ENCODE data around the gene SLC24A1. TPM values are rescaled to one million over a fixed set of nuclear protein-coding genes. Genes with fewer than 3 reads are reported as not detected.
A peak's percentile ranks its signal among the peaks of the same experiment; 100 is the strongest.

SLC24A1 gene
- total and polyA plus RNA-seq, 4 experiments from 2014 or later, result 0.35 to 8.2 (median 4.5) TPM

DNA sequence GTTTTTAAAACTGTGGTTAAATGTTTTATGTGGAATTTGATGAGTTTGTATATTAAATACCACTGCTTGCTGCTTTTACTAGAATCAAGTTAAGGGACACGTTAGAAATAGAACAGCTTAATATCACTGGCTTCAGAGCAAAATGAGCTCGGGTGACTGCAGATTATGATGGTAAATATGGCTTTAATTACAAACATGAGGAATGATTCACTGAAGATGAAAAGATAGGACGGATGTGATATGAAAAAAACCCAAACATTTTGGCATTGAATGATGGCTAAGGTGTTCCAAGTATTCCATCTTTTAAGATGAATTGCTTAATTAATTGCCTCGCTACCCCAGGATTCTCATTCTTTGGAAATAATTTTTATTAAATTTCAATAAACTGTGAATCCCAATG is 33.7 kb downstream of the SLC24A1 start:
- H3K27me3 ChIP-seq (ENCODE audit: insufficient read depth, low read length), result no peaks in the 10 kb centered on the region
- CTCF ChIA-PET (ENCODE audit: partially characterized antibody), result interaction anchor here (1.5 kb wide), 1 partner anchor 60 kb away, joined by 3 read pairs; no protein-coding TSS in a partner anchor
- intact Hi-C loops (cut with micrococcal nuclease), result no loop called here
- no peaks in the 10 kb centered on the region for H3K9me3 ChIP-seq (ENCODE audit: control insufficient read depth in 1 of 2, low read length in 2 of 2)
- DNase-seq, result no peak
- Mint-ChIP-seq H3K9me3 (peaks cover 0 to under 1% (median 0%) of the 10 kb centered on the region in 8 donors), H3K27me3 (no peaks in the 10 kb centered on the region), H3K27ac (peak overlapping the region in 1 of 7 donors; percentile 11), H3K4me1 (peaks cover under 1 to 6% (median 2%) of the 10 kb centered on the region in 4 donors), H3K36me3 (peaks cover 17 to 71% of the 10 kb centered on the region in 2 donors), H3K4me3 (no peak overlapping the region)
- no peak overlapping the region for H3K4me3 ChIP-seq (ENCODE audit: low read length in 2 of 2)
- peaks cover 20% of the 10 kb centered on the region for H3K36me3 ChIP-seq (ENCODE audit: insufficient read depth, low read length)
- no peaks in the 10 kb centered on the region for H3K4me1 ChIP-seq (ENCODE audit: insufficient read depth, low read length)
- POLR2A ChIA-PET (ENCODE audit: partially characterized antibody), result no interaction called here
- H3K27ac ChIP-seq (ENCODE audit: low read depth, low read length), result no peak overlapping the region

DNA sequence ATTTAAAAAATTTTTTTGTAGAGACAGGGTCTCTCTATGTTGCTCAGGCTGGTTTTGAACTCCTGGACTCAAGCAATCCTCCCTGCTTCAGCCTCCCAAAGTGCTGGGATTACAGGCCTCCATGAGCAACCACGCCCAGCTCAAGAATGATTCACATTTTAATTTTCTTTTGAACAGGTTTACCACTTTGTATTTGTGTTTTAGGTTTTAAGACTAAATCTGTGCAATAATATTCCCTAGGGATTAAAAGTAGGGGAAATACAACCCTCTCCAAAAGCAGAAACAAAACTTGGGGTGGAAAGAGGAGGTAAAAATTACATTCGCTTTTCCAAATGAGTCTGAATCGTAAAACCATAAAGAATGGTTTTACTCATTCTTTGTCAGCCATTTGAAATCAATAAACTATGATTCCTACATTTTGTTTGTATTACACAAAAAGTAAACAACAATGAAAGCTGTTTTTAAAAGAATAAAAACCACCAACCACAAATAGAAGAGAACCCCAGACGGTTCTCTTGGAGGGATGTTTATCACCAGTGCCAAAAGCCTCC is 37.8 kb downstream of the SLC24A1 start:
- ChIA-PET CTCF (ENCODE audit: partially characterized antibody) (interaction anchor here (1.0 to 1.3 kb wide), 3 partner anchors 11 to 169 kb away, joined by 3 to 5 read pairs (median 4); no protein-coding TSS in a partner anchor), POLR2A (ENCODE audit: partially characterized antibody) (interaction anchor here (1.4 kb wide), 1 partner anchor 132 kb away, joined by 5 read pairs; the partner anchor contains the start of gene DENND4A)
- Histone ChIP-seq H3K4me3 (ENCODE audit: low read length in 2 of 2) (no peak overlapping the region), H3K27ac (ENCODE audit: low read depth, low read length) (no peak overlapping the region), H3K4me1 (ENCODE audit: insufficient read depth, low read length) (no peaks in the 10 kb centered on the region), H3K27me3 (ENCODE audit: insufficient read depth, low read length) (no peaks in the 10 kb centered on the region), H3K9me3 (ENCODE audit: control insufficient read depth in 1 of 2, low read length in 2 of 2) (no peaks in the 10 kb centered on the region), H3K36me3 (ENCODE audit: insufficient read depth, low read length) (peaks cover 28% of the 10 kb centered on the region)
- Mint-ChIP-seq H3K27ac (no peak overlapping the region), H3K27me3 (no peaks in the 10 kb centered on the region), H3K36me3 (peaks cover 20 to 68% of the 10 kb centered on the region in 2 donors), H3K4me1 (no peaks in the 10 kb centered on the region), H3K9me3 (no peaks in the 10 kb centered on the region), H3K4me3 (no peak overlapping the region)
- DNase-seq, result no peak
- intact Hi-C loops (cut with micrococcal nuclease), result no loop called here

DNA sequence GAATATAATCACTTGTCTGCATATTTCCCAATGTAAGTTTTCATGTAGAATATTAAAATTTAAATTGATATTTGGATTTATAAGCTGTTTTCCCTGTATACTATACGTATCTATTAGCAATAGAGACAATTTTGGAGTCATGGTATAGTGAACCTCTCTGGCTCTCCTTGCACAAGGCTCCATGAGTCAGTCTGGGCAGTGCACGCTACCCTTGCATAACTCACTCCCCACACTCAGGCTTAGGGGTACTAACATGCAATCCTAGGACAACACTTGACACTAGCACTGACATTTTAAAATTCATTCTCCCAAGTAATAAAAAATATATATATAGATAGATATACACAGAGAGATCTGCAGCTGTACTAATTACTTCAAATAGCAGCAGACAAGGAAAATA is 39.2 kb downstream of the SLC24A1 start:
- H3K4me3 ChIP-seq (ENCODE audit: low read length in 2 of 2), result no peak overlapping the region
- POLR2A ChIA-PET (ENCODE audit: partially characterized antibody), result no interaction called here
- Mint-ChIP-seq H3K4me1 (no peaks in the 10 kb centered on the region), H3K27me3 (no peaks in the 10 kb centered on the region), H3K36me3 (peaks cover 22 to 67% of the 10 kb centered on the region in 2 donors), H3K4me3 (no peak overlapping the region), H3K9me3 (no peaks in the 10 kb centered on the region), H3K27ac (no peak overlapping the region)
- no peak overlapping the region for H3K27ac ChIP-seq (ENCODE audit: low read depth, low read length)
- peaks cover 34% of the 10 kb centered on the region for H3K36me3 ChIP-seq (ENCODE audit: insufficient read depth, low read length)
- no peaks in the 10 kb centered on the region for H3K9me3 ChIP-seq (ENCODE audit: control insufficient read depth in 1 of 2, low read length in 2 of 2)
- intact Hi-C loops (cut with micrococcal nuclease), result no loop called here
- no peaks in the 10 kb centered on the region for H3K27me3 ChIP-seq (ENCODE audit: insufficient read depth, low read length)
- DNase-seq, result no peak
- H3K4me1 ChIP-seq (ENCODE audit: insufficient read depth, low read length), result no peaks in the 10 kb centered on the region
- CTCF ChIA-PET (ENCODE audit: partially characterized antibody), result interaction anchor here (1.3 kb wide), 1 partner anchor 168 kb away, joined by 3 read pairs; no protein-coding TSS in a partner anchor

DNA sequence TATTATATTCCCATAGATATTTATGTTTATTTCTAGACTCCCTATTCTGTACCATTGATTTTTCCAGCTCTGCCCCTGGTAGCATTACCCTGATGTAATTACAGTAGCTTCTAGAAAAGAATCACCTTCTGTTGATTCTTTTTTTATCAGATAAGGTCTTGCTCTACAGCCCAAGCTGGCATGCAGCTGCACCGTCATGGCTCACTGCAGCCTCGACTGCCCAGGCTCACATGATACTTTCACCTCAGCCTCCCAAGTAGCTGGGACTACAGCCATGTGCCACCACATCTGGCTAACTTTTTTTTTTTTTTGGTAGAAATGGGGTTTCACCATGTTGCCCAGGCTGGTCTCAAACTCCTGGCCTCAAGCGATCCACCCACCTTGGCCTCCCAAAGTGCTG is 41.8 kb downstream of the SLC24A1 start:
- CTCF ChIA-PET (ENCODE audit: partially characterized antibody), result no interaction called here

DNA sequence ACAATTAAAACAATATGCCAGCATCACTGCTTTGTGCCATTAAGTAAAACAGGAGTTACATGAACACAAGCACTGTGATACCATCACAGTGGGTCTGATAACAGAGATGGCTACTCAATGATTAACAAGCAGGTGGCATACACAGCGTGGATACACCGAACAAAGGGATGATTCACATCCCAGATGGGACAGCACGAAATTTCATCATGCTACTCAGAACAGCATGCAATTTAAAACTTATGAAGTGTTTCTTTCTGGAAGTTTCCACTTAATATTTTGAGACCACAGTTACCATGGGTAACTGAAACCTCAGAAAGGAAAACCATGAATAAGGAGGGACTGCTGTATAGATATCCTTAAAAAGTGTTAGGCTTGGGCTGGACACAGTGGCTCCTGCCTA is 44.5 kb downstream of the SLC24A1 start:
- CTCF ChIA-PET (ENCODE audit: partially characterized antibody), result no interaction called here
- DNase-seq, result no peak
- Mint-ChIP-seq H3K9me3 (no peaks in the 10 kb centered on the region), H3K4me1 (no peaks in the 10 kb centered on the region), H3K4me3 (no peak overlapping the region), H3K27me3 (no peaks in the 10 kb centered on the region), H3K27ac (peak overlapping the region in 1 of 7 donors; percentile 57), H3K36me3 (peaks cover 40 to 75% of the 10 kb centered on the region in 2 donors)
- intact Hi-C loops (cut with micrococcal nuclease), result no loop called here
- POLR2A ChIA-PET (ENCODE audit: partially characterized antibody), result no interaction called here
- Histone ChIP-seq H3K4me1 (ENCODE audit: insufficient read depth, low read length) (no peaks in the 10 kb centered on the region), H3K27me3 (ENCODE audit: insufficient read depth, low read length) (no peaks in the 10 kb centered on the region), H3K4me3 (ENCODE audit: low read length in 2 of 2) (no peak overlapping the region), H3K9me3 (ENCODE audit: control insufficient read depth in 1 of 2, low read length in 2 of 2) (no peaks in the 10 kb centered on the region), H3K27ac (ENCODE audit: low read depth, low read length) (no peak overlapping the region), H3K36me3 (ENCODE audit: insufficient read depth, low read length) (peaks cover 47% of the 10 kb centered on the region)

More for the DNA sequence above, 41.8 kb downstream of the SLC24A1 start:
- Histone ChIP-seq H3K36me3 (ENCODE audit: insufficient read depth, low read length) (peaks cover 29% of the 10 kb centered on the region), H3K4me3 (ENCODE audit: low read length in 2 of 2) (no peak overlapping the region), H3K27me3 (ENCODE audit: insufficient read depth, low read length) (no peaks in the 10 kb centered on the region), H3K27ac (ENCODE audit: low read depth, low read length) (no peak overlapping the region), H3K9me3 (ENCODE audit: control insufficient read depth in 1 of 2, low read length in 2 of 2) (no peaks in the 10 kb centered on the region), H3K4me1 (ENCODE audit: insufficient read depth, low read length) (no peaks in the 10 kb centered on the region)
- Mint-ChIP-seq H3K36me3 (peaks cover 26 to 65% of the 10 kb centered on the region in 2 donors), H3K27me3 (no peaks in the 10 kb centered on the region), H3K4me1 (no peaks in the 10 kb centered on the region), H3K27ac (no peak overlapping the region), H3K4me3 (no peak overlapping the region), H3K9me3 (no peaks in the 10 kb centered on the region)
- POLR2A ChIA-PET (ENCODE audit: partially characterized antibody), result interaction anchor here (1.5 kb wide), 1 partner anchor 15 kb away, joined by 5 read pairs; no protein-coding TSS in a partner anchor
- DNase-seq, result no peak
- intact Hi-C loops (cut with micrococcal nuclease), result no loop called here

DNA sequence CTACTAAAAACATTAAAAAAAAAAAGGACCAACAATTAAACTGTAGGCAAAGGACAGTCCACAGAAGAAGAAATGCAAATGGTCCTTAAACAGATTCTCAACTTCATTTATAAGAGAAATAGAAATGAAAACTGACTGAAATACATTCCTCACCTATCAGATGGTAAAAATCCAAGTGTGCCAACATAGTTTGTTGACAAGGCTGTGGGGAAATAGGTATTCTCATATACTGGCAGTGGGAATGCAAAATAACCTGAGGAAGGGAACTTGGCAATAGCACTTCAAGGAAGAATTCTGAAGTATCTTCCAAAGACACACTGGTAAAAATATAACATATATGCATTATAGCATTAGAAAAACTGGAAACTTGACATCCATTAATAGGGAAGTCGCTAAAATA is 53.8 kb downstream of the SLC24A1 start:
- Histone ChIP-seq H3K27ac (ENCODE audit: low read depth, low read length) (no peak overlapping the region), H3K4me3 (ENCODE audit: low read length in 2 of 2) (no peak overlapping the region), H3K36me3 (ENCODE audit: insufficient read depth, low read length) (peaks cover 20% of the 10 kb centered on the region), H3K4me1 (ENCODE audit: insufficient read depth, low read length) (no peaks in the 10 kb centered on the region), H3K27me3 (ENCODE audit: insufficient read depth, low read length) (no peaks in the 10 kb centered on the region), H3K9me3 (ENCODE audit: control insufficient read depth in 1 of 2, low read length in 2 of 2) (no peaks in the 10 kb centered on the region)
- Mint-ChIP-seq H3K4me3 (no peak overlapping the region), H3K36me3 (peaks cover 18 to 43% of the 10 kb centered on the region in 2 donors), H3K9me3 (peaks cover 0 to 2% (median 0%) of the 10 kb centered on the region in 8 donors), H3K27ac (peak overlapping the region in 4 of 7 donors; percentile 7 to 70 (median 40)), H3K4me1 (peaks cover 0 to 4% (median under 1%) of the 10 kb centered on the region in 4 donors), H3K27me3 (no peaks in the 10 kb centered on the region)
- DNase-seq, result no peak
- intact Hi-C loops (cut with micrococcal nuclease), result loop anchor here (10.0 kb wide), 1 partner anchor 49 kb away; no protein-coding TSS in a partner anchor
- CTCF ChIA-PET (ENCODE audit: partially characterized antibody), result interaction anchor here (0.7 kb wide), 1 partner anchor 181 kb away, joined by 4 read pairs; no protein-coding TSS in a partner anchor
- POLR2A ChIA-PET (ENCODE audit: partially characterized antibody), result no interaction called here

DNA sequence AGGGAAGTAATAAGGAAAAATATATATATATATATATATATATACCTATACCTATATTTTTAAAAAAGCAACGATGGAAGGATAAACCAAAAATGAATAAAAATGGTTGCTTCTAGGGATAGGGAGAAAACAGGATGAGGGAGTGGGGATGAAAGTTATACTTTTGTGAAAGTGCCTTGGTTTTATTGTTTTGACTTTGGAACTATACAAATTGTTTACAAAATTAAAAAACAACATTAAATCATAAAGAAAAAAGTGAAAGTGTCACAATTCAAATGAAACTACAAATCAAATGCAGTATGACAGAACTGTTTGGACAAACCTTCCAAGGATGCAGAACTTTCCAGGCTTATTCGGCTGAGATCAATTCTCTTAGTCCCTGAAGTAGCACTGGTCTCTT is 54.4 kb downstream of the SLC24A1 start:
- Histone ChIP-seq H3K27me3 (ENCODE audit: insufficient read depth, low read length) (no peaks in the 10 kb centered on the region), H3K36me3 (ENCODE audit: insufficient read depth, low read length) (peaks cover 14% of the 10 kb centered on the region), H3K27ac (ENCODE audit: low read depth, low read length) (no peak overlapping the region), H3K4me1 (ENCODE audit: insufficient read depth, low read length) (no peaks in the 10 kb centered on the region), H3K4me3 (ENCODE audit: low read length in 2 of 2) (no peak overlapping the region), H3K9me3 (ENCODE audit: control insufficient read depth in 1 of 2, low read length in 2 of 2) (no peaks in the 10 kb centered on the region)
- Mint-ChIP-seq H3K27ac (peak overlapping the region in 2 of 7 donors; percentile 7 to 70), H3K4me1 (peaks cover 0 to 4% (median under 1%) of the 10 kb centered on the region in 4 donors), H3K36me3 (peaks cover 17 to 37% of the 10 kb centered on the region in 2 donors), H3K27me3 (no peaks in the 10 kb centered on the region), H3K4me3 (no peak overlapping the region), H3K9me3 (peaks cover 0 to 2% (median 0%) of the 10 kb centered on the region in 8 donors)
- CTCF ChIA-PET (ENCODE audit: partially characterized antibody), result no interaction called here
- intact Hi-C loops (cut with micrococcal nuclease), result loop anchor here (10.0 kb wide), 1 partner anchor 49 kb away; no protein-coding TSS in a partner anchor
- POLR2A ChIA-PET (ENCODE audit: partially characterized antibody), result no interaction called here
- DNase-seq, result no peak

Data from CD4-positive, alpha-beta memory T cell (primary cell).